K562 (cell line): ENCODE results near the gene BSDC1. TPM values are rescaled to one million over a fixed set of nuclear protein-coding genes. Genes with fewer than 3 reads are reported as not detected.
A peak's percentile ranks its signal among the peaks of the same experiment; 100 is the strongest.

Experiments
- GTF2F1 ChIP-seq: IDR thresholded peaks from 2 replicates; pipeline ENCODE4 v1.6.1; 2011; ENCODE audit warnings: low read depth, low read length, improper control_type of control experiment
- HNRNPLL ChIP-seq: fragments of 200-400 bp; formaldehyde crosslinking; IDR thresholded peaks from 2 replicates; pipeline ENCODE4 v1.6.1; 2017; ENCODE audit warnings: low read length, low read depth, mild to moderate bottlenecking; ENCODE audit not compliant: poor library complexity, severe bottlenecking
- HNRNPUL1 ChIP-seq: fragments of 200-400 bp; formaldehyde crosslinking; IDR thresholded peaks from 2 replicates; pipeline ENCODE4 v1.6.1; 2017; ENCODE audit warnings: low read length
- HSF4 ChIP-seq: fragments of 250-450 bp; sonication (Bioruptor Pico); IDR thresholded peaks from 2 replicates; pipeline ENCODE4 v2.1.2; 2022; ENCODE audit warnings: mild to moderate bottlenecking, moderate library complexity, borderline replicate concordance
- KLF13 ChIP-seq: fragments of 450-650 bp; IDR thresholded peaks from 2 replicates; pipeline ENCODE4 v1.6.1; 2016; ENCODE audit warnings: missing genetic modification characterization, low read depth, mild to moderate bottlenecking, missing compliant biosample characterization, moderate library complexity, borderline replicate concordance
- KLF6 ChIP-seq: fragments of 250-450 bp; sonication (Bioruptor Pico); IDR thresholded peaks from 2 replicates; pipeline ENCODE4 v1.4.0; 2020; ENCODE audit warnings: mild to moderate bottlenecking, moderate library complexity, borderline replicate concordance
- MCM3 ChIP-seq: fragments of 450-650 bp; IDR thresholded peaks from 2 replicates; pipeline ENCODE4 v1.6.1; 2016
- MCM7 ChIP-seq, 2 experiments: fragments of 450-650 bp; IDR thresholded peaks; 2 replicates each; pipeline ENCODE4 v1.6.1; 2016 to 2018
- PML ChIP-seq: IDR thresholded peaks from 2 replicates; pipeline ENCODE4 v1.6.1; 2012; ENCODE audit warnings: low read length, inconsistent platforms
- PRMT5 ChIP-seq: sonication (generic); formaldehyde crosslinking; IDR thresholded peaks from 2 replicates; pipeline ENCODE4 v1.5.0; 2020; ENCODE audit warnings: missing genetic modification reagents
- PYGO2 ChIP-seq: fragments of 450-650 bp; IDR thresholded peaks from 2 replicates; pipeline ENCODE4 v1.6.1; 2016; ENCODE audit warnings: mild to moderate bottlenecking, missing genetic modification characterization, moderate library complexity, missing compliant biosample characterization
- RBM15 ChIP-seq: fragments of 200-400 bp; formaldehyde crosslinking; IDR thresholded peaks from 2 replicates; pipeline ENCODE4 v1.6.1; 2018; ENCODE audit warnings: mild to moderate bottlenecking, low read length, moderate library complexity; ENCODE audit not compliant: insufficient read depth
- SAFB ChIP-seq: fragments of 200-400 bp; formaldehyde crosslinking; IDR thresholded peaks from 2 replicates; pipeline ENCODE4 v1.6.1; 2017; ENCODE audit warnings: low read depth, low read length, borderline replicate concordance
- ZNF445 ChIP-seq: fragments of 250-450 bp; sonication (Bioruptor Pico); IDR thresholded peaks from 2 replicates; pipeline ENCODE4 v1.4.0; 2020; ENCODE audit warnings: low read depth, mild to moderate bottlenecking, moderate library complexity
- ZNF696 ChIP-seq: fragments of 250-450 bp; sonication (Bioruptor Pico); conservative IDR thresholded peaks from 2 replicates; pipeline ENCODE4 v1.4.0; 2020; ENCODE audit warnings: mild to moderate bottlenecking, moderate library complexity
- ZNF764 ChIP-seq: fragments of 250-450 bp; sonication (Bioruptor Pico); IDR thresholded peaks from 2 replicates; pipeline ENCODE4 v1.4.0; 2020; ENCODE audit warnings: low read depth, mild to moderate bottlenecking, moderate library complexity
- polyA plus RNA-seq, 8 experiments: library from polyadenylated mRNA; depleted of rRNA in 4 of 8; stranded (reverse) in 5 of 8; unstranded in 3 of 8; fragments of >200 nt; fragmentation: Nextera tagmentation in 2 of 8; fragmentation: Illumina TruSeq in 1 of 8; extraction: Ambion mirVana in 2 of 8; extraction: Trizol in 1 of 8; gene quantifications; 2 replicates each; pipeline versions ENCODE4 v1.2.1 to v1.2.3, GENCODE V29; 2011 to 2014; ENCODE audit warnings: inconsistent platforms in 1 of 8, missing spikeins in 1 of 8
- total RNA-seq, 7 experiments: library from RNA; depleted of rRNA in 6 of 7; stranded (reverse); fragments of >200 nt in 6 of 7; fragmentation: Illumina TruSeq in 2 of 7; extraction: Trizol in 2 of 7; gene quantifications; 2 replicates each; pipeline versions ENCODE4 v1.2.1 to v1.2.3, GENCODE V29; 2011 to 2021; ENCODE audit warnings: low replicate concordance in 1 of 7
- TF ChIP-seq, protein P1 (sequence below): sonication (generic); formaldehyde crosslinking; IDR thresholded peaks from 2 replicates; pipeline ENCODE4 v1.8.1; 2023; ENCODE audit warnings: mild to moderate bottlenecking, missing genetic modification reagents
- TF ChIP-seq, protein P2 (sequence below): sonication (generic); formaldehyde crosslinking; IDR thresholded peaks from 2 replicates; pipeline ENCODE4 v1.9.0; 2022; ENCODE audit warnings: mild to moderate bottlenecking, missing genetic modification reagents
- TF ChIP-seq, protein P3 (sequence below): sonication (generic); formaldehyde crosslinking; IDR thresholded peaks from 2 replicates; pipeline ENCODE4 v1.4.0; 2020; ENCODE audit warnings: mild to moderate bottlenecking, missing genetic modification reagents
- TF ChIP-seq, protein P4 (sequence below): fragments of 450-650 bp; formaldehyde crosslinking; IDR thresholded peaks from 2 replicates; pipeline ENCODE4 v1.4.0; 2020; ENCODE audit warnings: mild to moderate bottlenecking, moderate library complexity
- TF ChIP-seq, protein P5 (sequence below), 3 experiments: IDR thresholded peaks in 2 of 3; conservative IDR thresholded peaks in 1 of 3; 2 replicates each; pipeline ENCODE4 v1.5.1; 2011 to 2012; ENCODE audit warnings: low read length in 3 of 3, mild to moderate bottlenecking in 3 of 3, control low read depth in 2 of 3, improper control_type of control experiment in 1 of 3, inconsistent platforms in 1 of 3, low read depth in 1 of 3, mixed read lengths in 1 of 3, moderate library complexity in 1 of 3; ENCODE audit not compliant: insufficient read depth in 2 of 3

Gene BSDC1
- total and polyA plus RNA-seq, 9 of the 15 experiments (the other 6 are each of a cell fraction or from before 2014, with no cell fraction given), result 10.2 to 96.8 (median 73.1) TPM

DNA sequence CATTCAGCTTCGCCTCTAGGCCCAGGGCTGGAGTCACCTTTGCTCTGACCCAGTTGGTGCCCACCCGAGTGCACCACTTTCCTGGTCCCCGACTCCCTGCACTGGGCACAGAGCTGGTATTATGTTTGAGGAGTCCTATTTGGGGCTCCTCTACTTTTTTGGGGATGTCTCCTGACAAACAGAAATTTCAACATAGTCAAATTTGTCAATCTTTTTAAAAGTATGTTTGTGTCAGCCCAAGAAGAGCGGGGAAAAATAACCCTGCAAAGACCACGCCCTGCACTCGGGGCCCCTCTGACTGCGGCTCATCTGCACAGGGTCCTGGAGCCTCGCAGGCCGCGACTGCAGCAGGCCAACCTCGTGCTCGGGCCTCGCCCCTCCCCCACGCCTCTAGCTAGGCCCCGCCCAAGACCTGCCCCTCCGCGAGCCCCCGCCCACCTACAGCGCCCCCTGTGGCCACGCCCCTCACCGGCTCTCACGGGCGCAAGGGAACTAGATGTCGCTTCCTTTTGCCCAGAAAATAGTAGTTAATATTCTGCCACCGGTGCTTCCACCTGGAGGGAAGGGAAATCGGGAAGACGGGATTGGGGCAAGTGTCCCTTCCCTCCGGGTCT is 43.3 kb downstream of the BSDC1 start (continued):
- TF ChIP-seq, protein P1, sequence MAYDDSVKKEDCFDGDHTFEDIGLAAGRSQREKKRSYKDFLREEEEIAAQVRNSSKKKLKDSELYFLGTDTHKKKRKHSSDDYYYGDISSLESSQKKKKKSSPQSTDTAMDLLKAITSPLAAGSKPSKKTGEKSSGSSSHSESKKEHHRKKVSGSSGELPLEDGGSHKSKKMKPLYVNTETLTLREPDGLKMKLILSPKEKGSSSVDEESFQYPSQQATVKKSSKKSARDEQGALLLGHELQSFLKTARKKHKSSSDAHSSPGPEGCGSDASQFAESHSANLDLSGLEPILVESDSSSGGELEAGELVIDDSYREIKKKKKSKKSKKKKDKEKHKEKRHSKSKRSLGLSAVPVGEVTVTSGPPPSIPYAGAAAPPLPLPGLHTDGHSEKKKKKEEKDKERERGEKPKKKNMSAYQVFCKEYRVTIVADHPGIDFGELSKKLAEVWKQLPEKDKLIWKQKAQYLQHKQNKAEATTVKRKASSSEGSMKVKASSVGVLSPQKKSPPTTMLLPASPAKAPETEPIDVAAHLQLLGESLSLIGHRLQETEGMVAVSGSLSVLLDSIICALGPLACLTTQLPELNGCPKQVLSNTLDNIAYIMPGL, result peak; percentile 45; the same call in 1 of the 2 replicates
- peak; percentile 60; the same call in 1 of the 2 replicates for TF ChIP-seq PRMT5
- no peak for TF ChIP-seq SAFB
- no peak for TF ChIP-seq RBM15
- TF ChIP-seq, protein P2, sequence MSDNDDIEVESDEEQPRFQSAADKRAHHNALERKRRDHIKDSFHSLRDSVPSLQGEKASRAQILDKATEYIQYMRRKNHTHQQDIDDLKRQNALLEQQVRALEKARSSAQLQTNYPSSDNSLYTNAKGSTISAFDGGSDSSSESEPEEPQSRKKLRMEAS, result peak; percentile 97
- TF ChIP-seq, protein P3, sequence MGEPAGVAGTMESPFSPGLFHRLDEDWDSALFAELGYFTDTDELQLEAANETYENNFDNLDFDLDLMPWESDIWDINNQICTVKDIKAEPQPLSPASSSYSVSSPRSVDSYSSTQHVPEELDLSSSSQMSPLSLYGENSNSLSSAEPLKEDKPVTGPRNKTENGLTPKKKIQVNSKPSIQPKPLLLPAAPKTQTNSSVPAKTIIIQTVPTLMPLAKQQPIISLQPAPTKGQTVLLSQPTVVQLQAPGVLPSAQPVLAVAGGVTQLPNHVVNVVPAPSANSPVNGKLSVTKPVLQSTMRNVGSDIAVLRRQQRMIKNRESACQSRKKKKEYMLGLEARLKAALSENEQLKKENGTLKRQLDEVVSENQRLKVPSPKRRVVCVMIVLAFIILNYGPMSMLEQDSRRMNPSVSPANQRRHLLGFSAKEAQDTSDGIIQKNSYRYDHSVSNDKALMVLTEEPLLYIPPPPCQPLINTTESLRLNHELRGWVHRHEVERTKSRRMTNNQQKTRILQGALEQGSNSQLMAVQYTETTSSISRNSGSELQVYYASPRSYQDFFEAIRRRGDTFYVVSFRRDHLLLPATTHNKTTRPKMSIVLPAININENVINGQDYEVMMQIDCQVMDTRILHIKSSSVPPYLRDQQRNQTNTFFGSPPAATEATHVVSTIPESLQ (CRISPR knock-in tag), result peak; percentile 94; the same call in 1 of the 2 replicates
- peak; percentile 81 for TF ChIP-seq PYGO2
- peak; percentile 50; the same call in 1 of the 2 replicates for TF ChIP-seq KLF13
- no peak for TF ChIP-seq PML
- no peak for TF ChIP-seq ZNF696 (CRISPR knock-in tag)
- no peak for TF ChIP-seq GTF2F1
- no peak for TF ChIP-seq MCM7 (IDR thresholded peaks at IDR 0.05)
- no peak for TF ChIP-seq HNRNPLL
- TF ChIP-seq, protein P4, sequence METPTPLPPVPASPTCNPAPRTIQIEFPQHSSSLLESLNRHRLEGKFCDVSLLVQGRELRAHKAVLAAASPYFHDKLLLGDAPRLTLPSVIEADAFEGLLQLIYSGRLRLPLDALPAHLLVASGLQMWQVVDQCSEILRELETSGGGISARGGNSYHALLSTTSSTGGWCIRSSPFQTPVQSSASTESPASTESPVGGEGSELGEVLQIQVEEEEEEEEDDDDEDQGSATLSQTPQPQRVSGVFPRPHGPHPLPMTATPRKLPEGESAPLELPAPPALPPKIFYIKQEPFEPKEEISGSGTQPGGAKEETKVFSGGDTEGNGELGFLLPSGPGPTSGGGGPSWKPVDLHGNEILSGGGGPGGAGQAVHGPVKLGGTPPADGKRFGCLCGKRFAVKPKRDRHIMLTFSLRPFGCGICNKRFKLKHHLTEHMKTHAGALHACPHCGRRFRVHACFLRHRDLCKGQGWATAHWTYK, result peak; percentile 86; the same call in 1 of the 2 replicates
- TF ChIP-seq MCM3, result no peak
- TF ChIP-seq ZNF764 (CRISPR knock-in tag), result no peak
- 0 out of 2 replicates have a peak, but pooled peaks have one; percentile 44 for TF ChIP-seq ZNF445 (CRISPR knock-in tag)
- TF ChIP-seq HNRNPUL1, result no peak
- TF ChIP-seq KLF6 (CRISPR knock-in tag), result peak; percentile 85; the same call in 1 of the 2 replicates
- TF ChIP-seq, protein P5, sequence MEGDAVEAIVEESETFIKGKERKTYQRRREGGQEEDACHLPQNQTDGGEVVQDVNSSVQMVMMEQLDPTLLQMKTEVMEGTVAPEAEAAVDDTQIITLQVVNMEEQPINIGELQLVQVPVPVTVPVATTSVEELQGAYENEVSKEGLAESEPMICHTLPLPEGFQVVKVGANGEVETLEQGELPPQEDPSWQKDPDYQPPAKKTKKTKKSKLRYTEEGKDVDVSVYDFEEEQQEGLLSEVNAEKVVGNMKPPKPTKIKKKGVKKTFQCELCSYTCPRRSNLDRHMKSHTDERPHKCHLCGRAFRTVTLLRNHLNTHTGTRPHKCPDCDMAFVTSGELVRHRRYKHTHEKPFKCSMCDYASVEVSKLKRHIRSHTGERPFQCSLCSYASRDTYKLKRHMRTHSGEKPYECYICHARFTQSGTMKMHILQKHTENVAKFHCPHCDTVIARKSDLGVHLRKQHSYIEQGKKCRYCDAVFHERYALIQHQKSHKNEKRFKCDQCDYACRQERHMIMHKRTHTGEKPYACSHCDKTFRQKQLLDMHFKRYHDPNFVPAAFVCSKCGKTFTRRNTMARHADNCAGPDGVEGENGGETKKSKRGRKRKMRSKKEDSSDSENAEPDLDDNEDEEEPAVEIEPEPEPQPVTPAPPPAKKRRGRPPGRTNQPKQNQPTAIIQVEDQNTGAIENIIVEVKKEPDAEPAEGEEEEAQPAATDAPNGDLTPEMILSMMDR (IDR thresholded peaks at IDR 0.05 in 2 of 3, conservative IDR thresholded peaks at IDR 0.05 in 1 of 3; ENCODE audit: insufficient read depth in 2 of 3, low read depth in 1 of 3, low read length in 3 of 3), result peak; percentile 34 to 47 (median 41); a peak in 4 of 6 replicates
- peak; percentile 34; the same call in 1 of the 2 replicates for TF ChIP-seq HSF4 (CRISPR knock-in tag)
